Activated T-cell treated with anti-CD3 and anti-CD28 coated beads for 48 hours (primary cell): ENCODE measurements around the gene PTPN23.
"Not testable (repeated sequence)": the region's sequence is repeated elsewhere in the genome, so short reads cannot be mapped to it uniquely, and the experiment has no call there.

Experiments
- DNase-seq: peaks from one replicate; pipeline ENCODE4 v3.0.0-alpha.2; 2020; ENCODE audit warnings: low read depth

Gene PTPN23

DNA sequence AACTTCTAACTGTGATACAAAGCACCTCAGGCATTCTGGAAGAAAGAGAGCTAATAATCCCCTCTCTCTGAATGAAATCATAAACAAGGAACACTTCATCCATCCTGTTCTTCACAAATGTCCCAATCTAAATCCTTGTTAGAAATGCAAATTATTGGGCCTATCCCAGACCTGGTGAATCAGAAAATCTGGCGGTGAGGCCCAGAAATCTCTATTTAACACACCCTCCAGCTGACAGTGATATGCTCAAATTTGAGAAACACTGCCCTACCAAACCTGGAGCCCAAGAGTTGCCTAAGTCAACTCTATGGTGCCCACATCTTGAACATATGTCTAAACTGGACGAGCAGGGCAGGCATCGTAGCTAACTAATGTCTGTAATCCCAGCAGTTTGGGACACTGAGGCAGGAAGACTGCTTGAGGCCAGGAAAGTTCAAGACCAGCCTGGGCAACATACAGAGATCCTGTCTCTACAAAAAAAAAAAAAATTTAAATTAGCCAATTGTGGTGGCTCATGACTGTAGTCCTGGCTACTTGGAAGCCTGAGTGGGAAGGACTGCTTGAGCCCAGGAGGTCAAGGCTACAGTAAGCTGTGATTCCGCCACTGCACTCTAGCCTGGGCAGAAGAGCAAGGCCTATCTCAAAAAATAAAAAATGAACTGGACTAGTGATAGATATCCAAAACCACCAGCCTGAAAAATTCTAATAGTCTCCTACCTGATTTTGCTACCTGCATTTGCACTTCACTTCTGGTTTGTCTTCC lies 71.8 kb downstream of the PTPN23 start:
- DNase-seq = no peak

DNA sequence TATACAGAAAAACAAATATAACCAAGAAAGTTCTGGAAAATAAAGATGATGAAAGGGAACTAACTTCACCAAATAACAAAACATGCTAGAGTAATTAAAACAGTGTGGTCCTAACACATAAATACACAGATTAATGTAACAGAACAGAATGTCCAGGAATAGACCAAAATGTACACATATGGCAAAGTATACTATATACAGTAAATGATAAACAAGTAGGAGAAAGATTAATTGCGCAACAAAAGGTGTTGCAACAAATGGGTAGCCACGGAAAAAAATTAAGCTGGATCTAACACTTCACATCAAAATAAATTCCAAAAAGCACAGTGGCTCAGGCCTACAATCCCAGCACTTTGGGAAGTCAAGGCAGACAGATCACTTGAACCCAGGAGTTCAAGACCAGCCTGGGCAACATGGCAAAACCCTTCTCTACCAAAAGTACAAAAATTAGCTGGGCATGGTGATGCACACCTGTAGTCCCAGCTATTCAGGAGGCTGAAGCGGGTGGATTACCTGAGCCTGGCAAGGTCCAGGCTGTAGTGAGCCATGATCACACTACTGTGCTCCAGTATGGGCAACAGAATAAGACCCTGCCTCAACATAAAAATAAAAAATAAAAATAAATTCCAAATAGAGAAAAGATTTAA lies 75.1 kb downstream of the PTPN23 start:
- no peak for DNase-seq

DNA sequence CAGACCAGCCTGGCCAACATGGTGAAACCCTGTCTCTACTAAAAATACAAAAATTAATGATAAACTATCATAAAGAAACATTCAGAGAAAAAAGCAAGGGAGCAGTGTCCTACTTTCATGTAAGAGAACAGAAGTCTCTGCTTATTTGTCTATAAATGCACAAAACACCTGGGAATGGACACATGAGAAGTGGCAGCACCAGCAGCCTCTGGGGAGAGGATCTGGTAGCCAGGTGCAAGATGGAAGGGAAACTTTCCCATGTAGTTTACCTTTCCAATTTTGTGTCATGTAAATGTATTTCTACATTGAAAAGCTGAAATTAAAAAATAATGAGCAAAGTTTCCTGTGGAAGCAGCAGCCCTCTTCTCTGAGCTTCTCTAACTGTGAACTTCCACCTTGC lies 76.2 kb downstream of the PTPN23 start:
- no peak for DNase-seq

DNA sequence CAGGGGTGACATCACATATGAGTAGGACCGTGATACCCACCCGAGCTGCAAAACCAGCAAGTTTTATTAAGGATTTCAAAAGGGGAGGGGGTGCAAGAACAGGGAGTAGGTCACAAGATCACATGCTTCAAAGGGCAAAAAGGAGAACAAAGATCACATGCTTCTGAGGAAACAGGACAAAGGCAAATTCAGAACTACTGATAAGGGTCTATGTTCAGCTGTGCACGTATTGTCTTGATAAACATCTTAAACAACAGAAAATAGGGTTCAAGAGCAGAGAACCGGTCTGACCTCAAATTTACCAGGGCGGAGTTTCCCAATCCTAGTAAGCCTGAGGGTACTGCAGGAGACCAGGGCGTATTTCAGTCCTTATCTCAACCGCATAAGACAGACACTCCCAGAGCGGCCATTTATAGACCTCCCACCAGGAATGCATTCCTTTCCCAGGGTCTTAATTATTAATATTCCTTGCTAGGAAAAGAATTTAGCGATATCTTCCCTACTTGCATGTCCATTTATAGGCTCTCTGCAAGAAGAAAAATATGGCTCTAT lies 78.8 kb downstream of the PTPN23 start:
- DNase-seq = not testable (repeated sequence)
